Endothelial cell of umbilical vein (primary cell): ENCODE results near the gene RPL12. TPM values are rescaled to one million over a fixed set of nuclear protein-coding genes. Genes with fewer than 3 reads are reported as not detected.

Experiments used
- BruUV-seq: library from RNA; stranded (reverse); fragments of 400-500 nt; replicated peaks from 2 replicates; lab custom pipeline; 2021; lab: Mats Ljungman, UMichigan
- CTCF ChIA-PET: fragments of 300-600, 350-600 bp; sonication (Branson Sonifier 250); formaldehyde crosslinking; loops from one replicate; lab custom pipeline; 2021; ENCODE audit warnings: antibody characterized with exemption, inconsistent platforms; lab: Charles Lee
- POLR2A ChIA-PET: fragments of 300-600, 350-600 bp; sonication (Branson Sonifier 250); formaldehyde crosslinking; loops from one replicate; lab custom pipeline; 2021; ENCODE audit warnings: antibody characterized with exemption, inconsistent platforms; lab: Charles Lee
- DNase-seq: peaks from one replicate; pipeline ENCODE4 v3.0.0-alpha.2; 2011; ENCODE audit warnings: low read depth, low spot score
- FAIRE-seq: peaks from 2 replicates; lab custom pipeline; 2011; peaks lifted over from hg19 to GRCh38; lab: Jason Lieb, UNC
- H2AFZ ChIP-seq: 2 replicates; pipeline ENCODE4 v1.6.0; 2012; ENCODE audit warnings: low read depth, low read length, control low read depth, inconsistent platforms
- H3K27ac ChIP-seq: 2 replicates; pipeline ENCODE4 v1.5.1; 2011; ENCODE audit warnings: low read depth, mild to moderate bottlenecking, control low read depth, low read length, moderate library complexity; ENCODE audit not compliant: insufficient read depth
- H3K27me3 ChIP-seq, 2 experiments: 2 replicates each; pipeline versions ENCODE4 v1.6.0 to v1.6.1; 2011; ENCODE audit warnings: low read length in 2 of 2, mixed read lengths in 1 of 2; ENCODE audit not compliant: control insufficient read depth in 2 of 2, insufficient read depth in 2 of 2
- H3K36me3 ChIP-seq, 2 experiments: 2 replicates in 1 of 2; 3 replicates in 1 of 2; pipeline ENCODE4 v1.5.1; 2011; ENCODE audit warnings: low read length in 2 of 2, mild to moderate bottlenecking in 1 of 2, moderate library complexity in 1 of 2; ENCODE audit not compliant: control insufficient read depth in 2 of 2, insufficient read depth in 2 of 2; ENCODE audit errors: extremely low read depth in 1 of 2
- H3K4me1 ChIP-seq: 3 replicates; pipeline ENCODE4 v1.5.1; 2011; ENCODE audit warnings: mild to moderate bottlenecking, low read length; ENCODE audit not compliant: control insufficient read depth, insufficient read depth; ENCODE audit errors: extremely low read depth
- H3K4me2 ChIP-seq: 2 replicates; pipeline ENCODE4 v1.6.1; 2011; ENCODE audit warnings: low read length, control low read depth, mixed read lengths; ENCODE audit not compliant: insufficient read depth
- H3K4me3 ChIP-seq, 3 experiments: fragments of 200-600 bp in 1 of 3; sonication (generic), shearing (Covaris generic) in 1 of 3; replicated peaks in 1 of 3; 2 replicates each; pipeline ENCODE4 v1.5.1; 2011 to 2016; ENCODE audit warnings: control low read depth in 3 of 3, low read length in 3 of 3, mild to moderate bottlenecking in 2 of 3, inconsistent platforms in 1 of 3, low read depth in 1 of 3, moderate library complexity in 1 of 3; ENCODE audit not compliant: insufficient read depth in 1 of 3
- H3K79me2 ChIP-seq: 2 replicates; pipeline ENCODE4 v1.6.0; 2012; ENCODE audit warnings: low read length, inconsistent platforms; ENCODE audit not compliant: control insufficient read depth, insufficient read depth
- H3K9ac ChIP-seq: replicated peaks from 2 replicates; pipeline ENCODE3; 2011; ENCODE audit warnings: low read length, control low read depth; ENCODE audit not compliant: insufficient read depth; ENCODE audit errors: extremely low read depth
- H3K9me1 ChIP-seq: replicated peaks from 3 replicates; pipeline ENCODE4 v1.6.0; 2011; ENCODE audit warnings: mild to moderate bottlenecking, low read length; ENCODE audit not compliant: control insufficient read depth, insufficient read depth; ENCODE audit errors: extremely low read depth
- H3K9me3 ChIP-seq: replicated peaks from 2 replicates; pipeline ENCODE4 v1.5.1; 2012; ENCODE audit warnings: low read length, inconsistent platforms; ENCODE audit not compliant: control insufficient read depth, insufficient read depth
- H4K20me1 ChIP-seq: replicated peaks from 2 replicates; pipeline ENCODE3; 2011; ENCODE audit warnings: mild to moderate bottlenecking, low read length; ENCODE audit not compliant: control insufficient read depth, insufficient read depth; ENCODE audit errors: extremely low read depth
- CTCF ChIP-seq, 2 donors: IDR thresholded peaks; 1 replicate in 1 of 2; 2 replicates in 1 of 2; pipeline ENCODE4 v1.5.1; 2011; ENCODE audit warnings: low read length in 2 of 2, mild to moderate bottlenecking in 2 of 2, moderate library complexity in 2 of 2, control low read depth in 1 of 2, inconsistent platforms in 1 of 2, low read depth in 1 of 2; ENCODE audit not compliant: insufficient read depth in 1 of 2; ENCODE audit errors: extremely low read depth in 1 of 2
- EZH2 ChIP-seq: IDR thresholded peaks from 2 replicates; pipeline ENCODE4 v1.6.1; 2012; ENCODE audit warnings: borderline replicate concordance, low read depth, mild to moderate bottlenecking, moderate library complexity, low read length, inconsistent platforms; ENCODE audit not compliant: severe bottlenecking
- FOS ChIP-seq: IDR thresholded peaks from 2 replicates; pipeline ENCODE4 v1.6.1; 2011; ENCODE audit warnings: mild to moderate bottlenecking, low read length, moderate library complexity, borderline replicate concordance; ENCODE audit not compliant: insufficient read depth
- GATA2 ChIP-seq: IDR thresholded peaks from 2 replicates; pipeline ENCODE4 v1.7.0; 2011; ENCODE audit warnings: low read depth, mild to moderate bottlenecking, moderate library complexity, mixed read lengths, low read length; ENCODE audit not compliant: insufficient read length, insufficient read depth
- JUN ChIP-seq: IDR thresholded peaks from 2 replicates; pipeline ENCODE4 v1.6.1; 2011; ENCODE audit warnings: borderline replicate concordance, low read depth; ENCODE audit not compliant: insufficient read length, insufficient read depth
- MAX ChIP-seq: IDR thresholded peaks from 2 replicates; pipeline ENCODE4 v1.6.1; 2011; ENCODE audit not compliant: insufficient read depth, insufficient read length
- MYC ChIP-seq: IDR thresholded peaks from one replicate; pipeline ENCODE4 v1.6.1; 2011; ENCODE audit warnings: mild to moderate bottlenecking, low read depth, low read length
- POLR2A ChIP-seq: IDR thresholded peaks from 2 replicates; pipeline ENCODE4 v1.6.1; 2012; ENCODE audit warnings: low read depth, mild to moderate bottlenecking, control low read depth, low read length
- POLR2AphosphoS5 ChIP-seq: IDR thresholded peaks from 2 replicates; pipeline ENCODE4 v1.6.1; 2012; ENCODE audit warnings: low read depth, mild to moderate bottlenecking, control low read depth, low read length, moderate library complexity; ENCODE audit not compliant: insufficient read depth
- dilution Hi-C: fragments of 300-500 bp; cut with MboI; formaldehyde crosslinking; loops from one replicate; pipeline ENCODE4 v1.15.0; 2019; ENCODE audit warnings: low sequenced_read_pairs; ENCODE audit not compliant: extremely low pct_ligation_motif_present
- intact Hi-C: fragments of 100-400 bp; cut with micrococcal nuclease; formaldehyde crosslinking; loops from one replicate; pipeline ENCODE4 v1.10.0; 2022
- polyA plus RNA-seq, 4 experiments: library from polyadenylated mRNA; depleted of rRNA in 3 of 4; stranded (reverse) in 3 of 4; unstranded in 1 of 4; fragments of >200 nt; gene quantifications; 2 replicates each; pipeline versions ENCODE4 v1.2.1 to v1.2.3, GENCODE V29; 2011 to 2012; ENCODE audit warnings: missing spikeins in 1 of 4
- total RNA-seq: library from RNA; stranded (reverse); gene quantifications from 2 replicates; pipeline ENCODE4 v1.2.3, GENCODE V29; 2021

The RPL12 gene
- total and polyA plus RNA-seq, 2 donors (not counting 3 experiments of a cell fraction or from before 2014, with no cell fraction given) = 1,231 to 3,007 TPM

GRCh38 chr9:127419348-127419747 is 31.9 kb downstream of the RPL12 start:
- H3K27me3 ChIP-seq = no peaks in the 10 kb centered on the region
- H3K4me2 ChIP-seq = no peak overlapping the region
- H3K79me2 ChIP-seq = peaks cover 5% of the 10 kb centered on the region
- no TSS peak for BruUV-seq
- H3K9me3 ChIP-seq = no peaks in the 10 kb centered on the region
- H3K4me3 ChIP-seq = no peak overlapping the region
- POLR2A ChIA-PET = no interaction called here
- CTCF ChIA-PET = no interaction called here
- no peak overlapping the region for H3K9ac ChIP-seq
- no peaks in the 10 kb centered on the region for H4K20me1 ChIP-seq
- H3K4me1 ChIP-seq = peaks cover 14% of the 10 kb centered on the region
- dilution Hi-C loops (no loop called here), intact Hi-C loops (no loop called here)
- TF ChIP-seq MAX (no peak), CTCF (IDR thresholded peaks at IDR 0.05; ENCODE audit: extremely low read depth in 1 of 2, insufficient read depth in 1 of 2, low read depth in 1 of 2, low read length in 2 of 2) (no peak), POLR2A (no peak), JUN (no peak), GATA2 (no peak), FOS (no peak), MYC (no peak), POLR2AphosphoS5 (no peak), EZH2 (no peak)
- H3K36me3 ChIP-seq = no peaks in the 10 kb centered on the region
- no peaks in the 10 kb centered on the region for H3K9me1 ChIP-seq
- DNase-seq = no peak
- FAIRE-seq = no peak
- H3K27ac ChIP-seq = no peak overlapping the region
- no peak overlapping the region for H2AFZ ChIP-seq
